ENCODE measurements around the gene OR52E5. TPM values are rescaled to one million over a fixed set of nuclear protein-coding genes. Genes with fewer than 3 reads are reported as not detected.

The OR52E5 gene
- total RNA-seq, 1 experiment from 2014 or later, result not detected

Other genes starting within 250 kb of the OR52E5 start
- 12.3 and 20.8 TPM in 2 replicates for gene TRIM5, start 208.1 kb upstream of the OR52E5 start, total RNA-seq (2014; rRNA removed; shearing (Covaris generic))
- 2.6 and 3.0 TPM in 2 replicates for gene TRIM22, start 203.4 kb upstream of the OR52E5 start, total RNA-seq (2014; rRNA removed; shearing (Covaris generic))
- not detected in 2 replicates for gene OR56B1, start 156.8 kb upstream of the OR52E5 start, total RNA-seq (2014; rRNA removed; shearing (Covaris generic))
- not detected in 2 replicates for gene OR52N4, start 139.0 kb upstream of the OR52E5 start, total RNA-seq (2014; rRNA removed; shearing (Covaris generic))
- 0.07 TPM in 1 of 2 replicates, not detected in the other for gene OR52N5, start 109.9 kb upstream of the OR52E5 start, total RNA-seq (2014; rRNA removed; shearing (Covaris generic))
- gene OR52N1, start 101.9 kb upstream of the OR52E5 start, total RNA-seq (2014; rRNA removed; shearing (Covaris generic)), result not detected in 2 replicates
- gene OR52N2, start 84.3 kb upstream of the OR52E5 start, total RNA-seq (2014; rRNA removed; shearing (Covaris generic)), result not detected in 2 replicates
- not detected in 2 replicates for gene OR52E6, start 51.3 kb upstream of the OR52E5 start, total RNA-seq (2014; rRNA removed; shearing (Covaris generic))
- not detected in 2 replicates for gene OR52E8, start 35.5 kb upstream of the OR52E5 start, total RNA-seq (2014; rRNA removed; shearing (Covaris generic))
- gene OR52E4, start 12.6 kb upstream of the OR52E5 start, total RNA-seq (2014; rRNA removed; shearing (Covaris generic)), result not detected in 2 replicates
- not detected in 2 replicates for gene OR56A3, start 49.0 kb downstream of the OR52E5 start, total RNA-seq (2014; rRNA removed; shearing (Covaris generic))
- gene OR56A5, start 75.3 kb downstream of the OR52E5 start, total RNA-seq (2014; rRNA removed; shearing (Covaris generic)), result 0.18 TPM in 1 of 2 replicates, not detected in the other
- not detected in 2 replicates for gene OR52L1, start 93.8 kb downstream of the OR52E5 start, total RNA-seq (2014; rRNA removed; shearing (Covaris generic))
- not detected in 2 replicates for gene OR56A4, start 113.7 kb downstream of the OR52E5 start, total RNA-seq (2014; rRNA removed; shearing (Covaris generic))
- 0.03 and 0.07 TPM in 2 replicates for gene OR56A1, start 137.6 kb downstream of the OR52E5 start, total RNA-seq (2014; rRNA removed; shearing (Covaris generic))
- not detected in 2 replicates for gene OR56B4, start 214.5 kb downstream of the OR52E5 start, total RNA-seq (2014; rRNA removed; shearing (Covaris generic))

Data from H7 (cell line).